Tibial nerve (tissue), 4 donors: ENCODE measurements around the gene MTCH2.

Experiments
- EP300 ChIP-seq, 2 donors: sonication (generic); formaldehyde crosslinking; IDR thresholded peaks; one replicate each; pipeline ENCODE4 v1.6.1; 2017; ENCODE audit warnings: antibody characterized with exemption in 2 of 2, mild to moderate bottlenecking in 1 of 2
- POLR2A ChIP-seq, 2 donors: fragments of 450-650 bp; IDR thresholded peaks; one replicate each; pipeline ENCODE4 v1.6.1; 2017; ENCODE audit warnings: antibody characterized with exemption in 2 of 2, mild to moderate bottlenecking in 2 of 2, moderate library complexity in 2 of 2
- TF ChIP-seq, protein P1 (sequence below), 5 experiments: fragments of 200-600 bp in 3 of 5; fragments of 450-650 bp in 2 of 5; sonication (generic) in 3 of 5; IDR thresholded peaks; one replicate each; pipeline ENCODE4 v1.5.1; 2016 to 2019; ENCODE audit warnings: antibody characterized with exemption in 5 of 5, mild to moderate bottlenecking in 3 of 5, moderate library complexity in 2 of 5

GRCh38 chr11:47688991-47689390 is 46.6 kb upstream of the MTCH2 start:
- TF ChIP-seq, protein P1, sequence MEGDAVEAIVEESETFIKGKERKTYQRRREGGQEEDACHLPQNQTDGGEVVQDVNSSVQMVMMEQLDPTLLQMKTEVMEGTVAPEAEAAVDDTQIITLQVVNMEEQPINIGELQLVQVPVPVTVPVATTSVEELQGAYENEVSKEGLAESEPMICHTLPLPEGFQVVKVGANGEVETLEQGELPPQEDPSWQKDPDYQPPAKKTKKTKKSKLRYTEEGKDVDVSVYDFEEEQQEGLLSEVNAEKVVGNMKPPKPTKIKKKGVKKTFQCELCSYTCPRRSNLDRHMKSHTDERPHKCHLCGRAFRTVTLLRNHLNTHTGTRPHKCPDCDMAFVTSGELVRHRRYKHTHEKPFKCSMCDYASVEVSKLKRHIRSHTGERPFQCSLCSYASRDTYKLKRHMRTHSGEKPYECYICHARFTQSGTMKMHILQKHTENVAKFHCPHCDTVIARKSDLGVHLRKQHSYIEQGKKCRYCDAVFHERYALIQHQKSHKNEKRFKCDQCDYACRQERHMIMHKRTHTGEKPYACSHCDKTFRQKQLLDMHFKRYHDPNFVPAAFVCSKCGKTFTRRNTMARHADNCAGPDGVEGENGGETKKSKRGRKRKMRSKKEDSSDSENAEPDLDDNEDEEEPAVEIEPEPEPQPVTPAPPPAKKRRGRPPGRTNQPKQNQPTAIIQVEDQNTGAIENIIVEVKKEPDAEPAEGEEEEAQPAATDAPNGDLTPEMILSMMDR (IDR thresholded peaks at IDR 0.05): no peak
- no peak for TF ChIP-seq POLR2A (IDR thresholded peaks at IDR 0.05)
- no peak for TF ChIP-seq EP300 (IDR thresholded peaks at IDR 0.05)
